Muscle layer of duodenum (tissue), 2 donors: ENCODE measurements around the gene EEF2.

Experiments used
- H3K27ac ChIP-seq: one replicate; pipeline ENCODE4 v1.7.0; 2013; ENCODE audit warnings: mild to moderate bottlenecking, low read length
- H3K27me3 ChIP-seq: one replicate; pipeline ENCODE4 v1.7.0; 2013; ENCODE audit warnings: low read depth, mild to moderate bottlenecking, control low read depth, low read length
- H3K36me3 ChIP-seq, 2 donors: one replicate each; pipeline ENCODE4 v1.7.0; 2013; ENCODE audit warnings: low read length in 2 of 2, control low read depth in 1 of 2, mild to moderate bottlenecking in 1 of 2; ENCODE audit not compliant: insufficient read depth in 2 of 2, control insufficient read depth in 1 of 2
- H3K4me1 ChIP-seq, 2 donors: one replicate each; pipeline ENCODE4 v1.7.0; 2013; ENCODE audit warnings: low read length in 2 of 2, mild to moderate bottlenecking in 2 of 2, control low read depth in 1 of 2, moderate library complexity in 1 of 2; ENCODE audit not compliant: insufficient read depth in 2 of 2, control insufficient read depth in 1 of 2
- H3K4me3 ChIP-seq, 2 donors: one replicate each; pipeline ENCODE4 v1.7.0; 2013; ENCODE audit warnings: low read length in 2 of 2, low read depth in 1 of 2, mild to moderate bottlenecking in 1 of 2
- H3K9me3 ChIP-seq, 2 donors: one replicate each; pipeline ENCODE4 v1.7.0; 2013; ENCODE audit warnings: low read length in 2 of 2, control low read depth in 1 of 2, mild to moderate bottlenecking in 1 of 2; ENCODE audit not compliant: control insufficient read depth in 1 of 2
- donor health status: healthy.

EEF2 gene

DNA sequence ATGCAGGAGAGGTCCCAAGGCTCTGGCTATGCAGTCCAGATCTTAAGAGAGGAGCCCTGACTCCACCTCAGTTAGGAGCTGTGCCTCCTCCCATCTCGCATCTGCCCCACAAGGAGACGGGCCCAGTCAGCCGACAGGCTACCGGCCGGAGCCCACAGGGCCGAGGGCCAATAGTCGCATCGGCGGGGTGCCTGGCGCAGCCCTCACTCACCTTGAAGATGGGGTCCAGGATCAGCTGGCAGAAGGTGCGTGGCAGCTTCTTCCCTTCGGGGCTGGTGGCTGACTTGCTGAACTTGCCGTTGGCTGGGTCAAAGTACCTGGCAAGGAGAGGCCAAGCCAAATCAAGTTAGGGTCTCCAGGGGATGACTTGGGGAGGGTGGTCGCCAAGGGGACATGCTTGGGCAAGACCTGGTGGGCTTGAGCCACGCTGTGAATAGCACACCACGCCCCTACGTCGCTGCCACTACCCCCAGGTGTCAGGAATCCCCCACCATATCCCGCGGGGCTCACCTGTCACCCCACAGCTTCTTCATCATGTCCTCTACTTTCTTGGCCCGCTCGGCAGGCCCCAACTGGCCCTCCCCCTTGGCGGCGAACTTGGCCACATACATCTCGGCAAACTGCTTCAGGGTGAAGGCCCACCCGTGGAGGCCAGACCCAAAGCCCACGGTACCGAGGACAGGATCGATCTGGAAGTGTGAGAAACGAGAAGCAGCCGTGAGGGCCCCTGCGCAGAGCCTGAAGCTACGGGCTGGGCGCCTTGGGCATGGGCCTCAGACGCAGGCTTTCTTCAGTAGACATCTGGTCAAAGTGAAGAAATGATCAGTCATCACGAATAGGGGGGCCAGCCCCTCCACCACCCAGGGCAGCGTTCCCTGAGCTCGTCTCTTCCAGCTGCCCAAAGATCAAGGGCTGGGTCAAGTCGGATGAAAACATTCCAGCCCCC is 3.3 kb downstream of the EEF2 start:
- Histone ChIP-seq H3K4me3 (no peak overlapping the region), H3K27ac (no peak overlapping the region), H3K9me3 (no peaks in the 10 kb centered on the region), H3K4me1 (peaks cover 8 to 34% of the 10 kb centered on the region in 2 donors), H3K36me3 (peaks cover 67 to 69% of the 10 kb centered on the region in 2 donors), H3K27me3 (no peaks in the 10 kb centered on the region)

DNA sequence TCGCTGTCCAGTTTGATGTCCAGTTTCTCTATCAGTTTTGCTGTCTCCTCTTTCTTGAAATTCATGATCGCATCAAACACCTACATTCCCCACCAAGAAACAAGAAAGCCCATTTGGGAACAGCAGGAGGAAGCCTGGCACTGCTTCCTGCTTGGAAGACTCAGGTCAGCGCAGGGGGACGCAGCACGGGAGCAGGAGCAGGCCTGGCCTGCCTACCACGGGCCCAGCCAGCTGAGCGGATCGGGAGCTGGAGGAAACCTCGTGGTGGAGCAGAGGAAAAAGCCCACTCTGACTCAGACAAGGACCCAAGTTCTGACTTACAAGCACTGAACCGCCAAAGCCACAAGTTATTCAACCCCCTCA is 3.9 kb downstream of the EEF2 start:
- no peaks in the 10 kb centered on the region for H3K9me3 ChIP-seq
- no peak overlapping the region for H3K4me3 ChIP-seq
- peaks cover 8 to 28% of the 10 kb centered on the region in 2 donors for H3K4me1 ChIP-seq
- H3K27me3 ChIP-seq = no peaks in the 10 kb centered on the region
- peaks cover 71 to 76% of the 10 kb centered on the region in 2 donors for H3K36me3 ChIP-seq
- no peak overlapping the region for H3K27ac ChIP-seq

DNA sequence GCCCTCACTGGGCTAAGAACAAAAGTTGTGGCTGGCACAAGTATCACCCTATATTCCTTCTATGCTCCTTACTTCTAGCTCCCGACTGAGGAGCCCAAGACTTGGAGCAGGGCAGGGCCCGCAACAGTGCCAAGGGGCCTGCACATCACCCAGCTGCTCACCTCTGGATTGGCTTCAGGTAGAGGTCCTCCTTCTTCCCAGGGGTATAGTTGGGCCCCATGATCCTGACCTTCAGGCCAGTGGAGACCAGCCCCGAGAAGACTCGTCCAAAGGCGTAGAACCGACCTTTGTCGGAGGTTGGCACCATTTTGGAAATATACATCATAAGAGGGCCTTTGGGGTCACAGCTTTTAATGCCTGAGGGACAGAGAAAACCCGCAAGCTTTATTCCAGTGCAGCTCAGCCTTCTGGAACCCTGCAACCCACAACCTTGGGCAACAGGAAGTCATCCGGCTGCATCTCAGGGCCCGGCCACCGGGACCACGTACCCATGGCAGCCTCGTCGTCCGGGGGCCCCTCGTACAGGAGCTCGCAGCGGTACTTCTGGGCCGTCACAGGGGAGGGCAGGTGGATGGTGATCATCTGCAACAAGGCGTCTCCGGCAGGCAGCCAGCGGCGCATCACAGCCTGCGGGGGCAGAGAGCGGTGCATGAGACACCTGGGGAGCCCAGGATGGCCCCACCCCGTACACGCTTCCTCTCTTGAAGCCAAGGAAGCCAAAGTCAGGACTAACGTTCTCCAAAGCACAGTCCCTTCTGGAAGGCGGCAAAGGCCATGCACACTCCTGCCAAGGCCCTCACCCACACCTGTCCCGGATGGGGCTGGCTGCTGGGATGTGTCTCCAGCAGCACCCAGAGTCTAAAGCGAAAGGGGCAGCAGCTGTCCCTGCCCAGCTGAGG is 4.7 kb downstream of the EEF2 start:
- Histone ChIP-seq H3K36me3 (peaks cover 76 to 83% of the 10 kb centered on the region in 2 donors), H3K27me3 (no peaks in the 10 kb centered on the region), H3K27ac (no peak overlapping the region), H3K4me1 (peaks cover 8 to 21% of the 10 kb centered on the region in 2 donors), H3K4me3 (no peak overlapping the region), H3K9me3 (no peaks in the 10 kb centered on the region)

DNA sequence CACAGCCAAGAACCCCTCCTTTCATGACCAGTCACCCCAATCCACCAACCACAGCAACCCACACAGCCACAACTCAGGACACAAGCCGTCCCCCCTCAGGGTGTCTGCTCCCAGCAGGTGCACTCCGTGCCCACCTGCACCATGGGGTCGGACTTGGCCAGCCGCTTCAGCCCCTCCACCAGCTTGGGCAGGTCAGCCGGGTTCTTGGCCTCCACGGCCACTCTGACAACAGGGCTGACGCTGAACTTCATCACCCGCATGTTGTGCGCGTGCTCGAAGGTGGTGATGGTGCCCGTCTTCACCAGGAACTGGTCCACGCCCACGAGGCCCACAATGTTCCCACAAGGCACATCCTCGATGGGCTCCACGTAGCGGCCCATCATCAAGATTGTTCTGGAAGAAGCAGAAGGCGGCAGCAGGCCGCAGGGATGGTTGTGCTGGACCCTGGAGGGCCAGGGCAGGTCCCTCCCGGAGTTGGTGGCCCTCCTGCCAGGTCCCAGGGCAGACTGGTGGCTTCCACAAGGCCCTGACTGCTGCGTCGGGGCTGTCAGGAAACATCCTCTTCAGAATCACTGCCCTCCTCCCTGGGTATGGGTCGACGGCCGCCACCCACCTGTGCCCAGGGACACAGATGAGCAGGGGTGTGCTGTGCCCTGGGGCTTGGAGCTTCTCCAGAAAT is 5.5 kb downstream of the EEF2 start:
- no peak overlapping the region for H3K4me3 ChIP-seq
- peaks cover 8 to 20% of the 10 kb centered on the region in 2 donors for H3K4me1 ChIP-seq
- H3K27me3 ChIP-seq = no peaks in the 10 kb centered on the region
- H3K9me3 ChIP-seq = no peaks in the 10 kb centered on the region
- peaks cover 77 to 89% of the 10 kb centered on the region in 2 donors for H3K36me3 ChIP-seq
- no peak overlapping the region for H3K27ac ChIP-seq

DNA sequence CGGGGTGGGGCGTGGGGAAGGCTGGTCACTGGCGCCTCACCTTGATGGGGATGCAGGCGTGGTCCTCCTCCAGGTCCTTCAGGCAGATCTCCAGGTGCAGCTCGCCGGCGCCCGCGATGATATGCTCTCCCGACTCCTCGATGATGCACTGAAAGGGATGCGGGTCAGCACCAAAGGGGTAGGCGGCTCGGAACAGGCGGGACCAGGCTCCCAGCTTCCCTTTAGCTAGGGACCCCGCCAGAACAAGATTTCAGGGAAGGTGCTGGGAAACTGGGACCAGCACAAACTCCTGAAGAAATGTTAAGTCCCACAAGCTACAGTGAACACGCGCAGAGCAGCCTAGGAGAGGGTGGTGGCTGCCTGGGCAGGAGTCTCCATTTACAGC is 6.0 kb downstream of the EEF2 start:
- H3K4me1 ChIP-seq = peaks cover 8 to 18% of the 10 kb centered on the region in 2 donors
- H3K36me3 ChIP-seq = peaks cover 77 to 89% of the 10 kb centered on the region in 2 donors
- no peaks in the 10 kb centered on the region for H3K9me3 ChIP-seq
- H3K27me3 ChIP-seq = no peaks in the 10 kb centered on the region
- H3K27ac ChIP-seq = no peak overlapping the region
- H3K4me3 ChIP-seq = no peak overlapping the region

DNA sequence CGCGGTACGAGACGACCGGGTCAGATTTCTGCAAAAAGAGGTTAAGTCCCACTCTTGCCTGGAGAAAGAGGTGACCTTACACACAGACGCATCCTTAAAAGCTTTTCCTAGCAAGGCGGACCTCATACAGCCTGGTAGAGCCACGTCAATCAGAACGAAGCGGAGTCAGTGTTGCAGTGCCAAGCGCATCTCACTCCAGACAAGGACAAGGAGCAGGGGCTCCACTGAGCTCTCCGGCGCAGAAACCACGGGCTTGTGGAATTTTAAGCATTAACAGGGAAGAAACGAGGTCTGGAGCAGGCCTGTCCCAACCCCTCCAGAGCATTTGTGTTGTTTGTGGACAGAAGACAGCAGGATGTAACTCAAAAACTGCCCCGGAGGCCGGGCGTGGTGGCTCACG is 7.1 kb downstream of the EEF2 start:
- Histone ChIP-seq H3K4me3 (no peak overlapping the region), H3K9me3 (no peaks in the 10 kb centered on the region), H3K27me3 (no peaks in the 10 kb centered on the region), H3K4me1 (peaks cover under 1 to 7% of the 10 kb centered on the region in 2 donors), H3K27ac (no peak overlapping the region), H3K36me3 (peaks cover 66 to 79% of the 10 kb centered on the region in 2 donors)

DNA sequence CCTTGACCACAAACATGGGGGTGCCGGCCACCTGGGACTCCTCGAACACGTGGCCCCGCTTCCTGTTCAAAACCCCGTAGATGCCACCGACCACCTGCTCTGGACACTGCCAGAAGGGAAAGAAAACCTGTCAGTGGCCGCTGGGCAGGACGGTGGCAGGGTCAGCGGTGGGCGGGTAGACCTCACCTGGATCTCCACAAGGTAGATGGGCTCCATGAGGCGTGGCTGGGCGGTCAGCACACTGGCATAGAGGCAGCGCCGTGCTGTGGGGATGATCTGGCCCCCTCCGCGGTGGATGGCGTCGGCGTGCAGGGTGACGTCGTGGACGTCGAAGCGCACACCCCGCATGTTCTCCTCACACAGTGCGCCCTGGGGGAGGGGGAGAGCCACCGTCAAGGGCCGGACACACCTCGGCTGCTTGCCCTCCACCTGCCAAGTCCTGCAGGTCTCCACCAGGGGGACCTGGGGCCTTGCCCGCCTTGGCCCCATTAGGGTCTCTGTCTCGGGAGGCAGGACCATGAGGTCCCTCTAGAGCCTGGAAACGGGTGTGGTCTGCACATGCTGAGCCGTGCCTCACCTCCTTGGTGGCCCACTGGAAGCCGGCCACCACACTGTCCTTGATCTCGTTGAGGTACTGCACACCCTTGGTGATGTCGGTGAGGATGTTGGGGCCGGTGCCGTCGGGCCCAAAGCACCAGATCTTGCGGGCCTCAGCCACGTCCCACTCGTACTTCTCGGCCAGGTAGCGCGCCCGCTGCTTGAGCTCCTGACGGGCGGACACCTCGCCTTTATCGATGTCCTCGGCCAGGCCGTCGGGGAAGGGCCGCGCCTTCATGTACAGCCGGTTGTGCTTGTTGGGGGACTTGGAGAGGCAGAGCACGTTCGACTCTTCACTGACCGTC is 7.8 kb downstream of the EEF2 start:
- H3K4me1 ChIP-seq = peaks cover 0 to under 1% of the 10 kb centered on the region in 2 donors
- H3K4me3 ChIP-seq = no peak overlapping the region
- peaks cover 59 to 73% of the 10 kb centered on the region in 2 donors for H3K36me3 ChIP-seq
- no peaks in the 10 kb centered on the region for H3K9me3 ChIP-seq
- no peak overlapping the region for H3K27ac ChIP-seq
- H3K27me3 ChIP-seq = no peaks in the 10 kb centered on the region

DNA sequence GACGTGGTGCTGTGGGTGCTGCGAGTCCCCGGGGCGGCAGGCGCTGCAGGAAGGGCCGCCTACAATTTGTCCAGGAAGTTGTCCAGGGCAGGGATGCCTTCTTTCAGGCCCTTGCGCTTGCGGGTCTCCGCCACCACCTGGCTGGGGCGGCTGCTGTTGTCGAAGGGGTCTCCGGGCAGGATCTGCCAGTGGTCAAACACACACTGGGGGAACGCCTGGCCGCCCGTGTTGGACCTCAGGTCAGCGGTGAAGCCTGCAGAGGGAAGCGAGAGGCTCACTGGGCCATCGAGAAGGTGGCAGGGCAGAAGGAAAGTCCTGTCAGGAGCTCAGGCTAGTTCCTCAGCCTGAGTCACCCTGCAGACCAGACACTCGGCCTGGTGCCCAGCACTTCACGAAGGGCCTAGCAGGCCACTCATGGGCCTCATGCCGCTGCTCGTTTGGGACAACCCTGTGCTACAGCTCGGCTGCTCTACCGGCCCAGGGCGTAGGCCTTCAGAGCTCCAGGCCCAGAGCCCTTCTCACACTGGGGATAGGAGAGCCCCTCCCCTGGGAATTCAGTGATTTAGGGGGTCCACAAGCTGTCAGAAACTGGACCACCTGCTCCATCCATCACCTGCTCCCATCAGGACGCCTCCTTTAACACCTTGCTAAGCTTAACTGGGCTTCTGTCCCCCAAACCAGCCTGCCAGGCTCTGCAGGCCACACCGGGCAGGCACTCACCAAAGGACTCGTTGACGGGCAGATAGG is 8.6 kb downstream of the EEF2 start:
- H3K36me3 ChIP-seq = peaks cover 51 to 64% of the 10 kb centered on the region in 2 donors
- H3K9me3 ChIP-seq = no peaks in the 10 kb centered on the region
- no peaks in the 10 kb centered on the region for H3K27me3 ChIP-seq
- H3K4me1 ChIP-seq = no peaks in the 10 kb centered on the region
- H3K27ac ChIP-seq = no peak overlapping the region
- no peak overlapping the region for H3K4me3 ChIP-seq

DNA sequence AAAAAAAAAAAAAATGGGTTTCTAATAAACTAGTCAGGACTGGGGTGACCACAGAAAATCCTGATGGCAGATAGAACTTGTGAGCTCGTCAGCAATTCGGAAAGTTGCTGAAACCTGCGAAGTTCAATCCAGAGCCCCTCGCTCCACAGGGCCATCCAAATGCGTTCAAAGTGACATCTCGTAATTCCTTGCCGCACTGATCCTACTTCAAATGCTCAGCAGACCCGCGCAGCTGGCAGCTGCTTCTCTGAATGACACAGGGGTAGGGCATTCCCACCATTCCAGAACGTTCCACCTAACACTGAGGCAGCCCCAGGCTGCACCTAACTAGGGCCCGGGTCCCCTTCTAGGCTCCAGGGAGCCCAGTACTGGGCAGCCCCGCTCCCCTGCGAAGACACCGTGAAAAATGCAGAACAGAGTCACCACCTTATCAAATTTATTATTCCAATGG is 9.6 kb downstream of the EEF2 start:
- H3K4me3 ChIP-seq = no peak overlapping the region
- no peaks in the 10 kb centered on the region for H3K27me3 ChIP-seq
- H3K9me3 ChIP-seq = no peaks in the 10 kb centered on the region
- H3K36me3 ChIP-seq = peaks cover 41 to 54% of the 10 kb centered on the region in 2 donors
- H3K4me1 ChIP-seq = no peaks in the 10 kb centered on the region
- no peak overlapping the region for H3K27ac ChIP-seq

DNA sequence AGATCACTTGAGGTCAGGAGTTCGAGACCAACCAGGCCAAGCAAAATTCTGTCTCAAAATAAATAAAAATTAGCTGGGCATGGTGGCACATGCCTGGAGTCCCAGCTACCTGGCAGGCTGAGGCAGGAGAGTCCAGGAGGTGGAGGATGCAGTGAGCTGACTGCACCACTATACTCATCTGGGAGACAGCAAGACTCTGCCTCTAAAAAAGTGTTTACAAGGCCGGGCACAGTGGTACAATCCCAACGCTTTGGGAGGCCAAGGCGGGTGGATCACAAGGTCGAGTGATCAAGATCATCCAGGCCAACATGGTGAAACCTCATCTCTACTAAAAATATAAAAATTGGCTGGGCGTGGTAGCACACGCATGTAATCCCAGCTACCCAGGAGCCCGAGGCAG is 10.1 kb downstream of the EEF2 start:
- Histone ChIP-seq H3K27me3 (no peaks in the 10 kb centered on the region), H3K4me1 (peaks cover 0 to under 1% of the 10 kb centered on the region in 2 donors), H3K36me3 (peaks cover 36 to 49% of the 10 kb centered on the region in 2 donors), H3K4me3 (no peak overlapping the region), H3K27ac (no peak overlapping the region), H3K9me3 (no peaks in the 10 kb centered on the region)
